Activated T-helper 17 cell treated with anti-CD3 and anti-CD28 coated beads, Interleukin-2, amount 50 U/mL, for 72 hours (primary cell): ENCODE results near the gene MAGEA2. TPM values are rescaled to one million over a fixed set of nuclear protein-coding genes. Genes with fewer than 3 reads are reported as not detected.
"Not testable (repeated sequence)": the region's sequence is repeated elsewhere in the genome, so short reads cannot be mapped to it uniquely, and the experiment has no call there.

ENCODE experiments used
- ATAC-seq: fragments of 150-1000 bp; cut with Tn5 transposase; replicated peaks from 2 replicates; pipeline ENCODE4 v1.10.0; 2021; ENCODE audit warnings: mild to moderate bottlenecking, moderate library complexity
- H3K27ac Mint-ChIP-seq: one replicate; pipeline ENCODE4 v1.8.0; 2022; ENCODE audit warnings: mixed read lengths
- H3K27me3 Mint-ChIP-seq: one replicate; pipeline ENCODE4 v1.8.0; 2022; ENCODE audit warnings: mixed read lengths
- H3K36me3 Mint-ChIP-seq: one replicate; pipeline ENCODE4 v1.8.0; 2022; ENCODE audit warnings: low read depth, mild to moderate bottlenecking, mixed read lengths
- H3K4me1 Mint-ChIP-seq: one replicate; pipeline ENCODE4 v1.8.0; 2022; ENCODE audit warnings: mixed read lengths
- H3K4me3 Mint-ChIP-seq: one replicate; pipeline ENCODE4 v1.8.0; 2022; ENCODE audit warnings: mild to moderate bottlenecking, mixed read lengths
- H3K9me3 Mint-ChIP-seq: one replicate; pipeline ENCODE4 v1.8.0; 2022; ENCODE audit warnings: mixed read lengths
- total RNA-seq, 2 donors: library from RNA; stranded (reverse); gene quantifications; one replicate each; pipeline ENCODE4 v1.2.3, GENCODE V29; 2022

The MAGEA2 gene
- total RNA-seq, 2 donors from 2014 or later: not detected

- H3K27me3 Mint-ChIP-seq, H3K9me3 Mint-ChIP-seq, ATAC-seq, H3K4me1 Mint-ChIP-seq, H3K4me3 Mint-ChIP-seq, H3K27ac Mint-ChIP-seq, H3K36me3 Mint-ChIP-seq: not testable (repeated sequence)
These were observed 19.3 kb downstream of the MAGEA2 start for GRCh38 chrX:152734143-152734858.

GRCh38 chrX:152733261-152733975 is 20.2 kb downstream of the MAGEA2 start, which contains the start of the genes CSAG1 and MAGEA12:
CSAG1 (minus strand) TSS chrX:152733721; CDS start chrX:152732460, 1,261 bp downstream.
MAGEA12 (plus strand) TSS chrX:152733757; CDS start chrX:152736162, 2,405 bp downstream.
- Mint-ChIP-seq H3K4me3 (no peak within 1 kb of the TSS), H3K9me3 (no peaks in the 10 kb centered on the region), H3K4me1 (no peaks in the 10 kb centered on the region), H3K36me3 (no peaks in the 10 kb centered on the region), H3K27me3 (peaks cover 6% of the 10 kb centered on the region), H3K27ac (no peak within 1 kb of the TSS)
- no peak for ATAC-seq

- Mint-ChIP-seq H3K4me3 (no peak overlapping the region), H3K27me3 (peaks cover 14% of the 10 kb centered on the region), H3K9me3 (no peaks in the 10 kb centered on the region), H3K27ac (no peak overlapping the region), H3K36me3 (no peaks in the 10 kb centered on the region), H3K4me1 (no peaks in the 10 kb centered on the region)
- ATAC-seq: no peak
These were observed 28.2 kb downstream of the MAGEA2 start for GRCh38 chrX:152725409-152725808.

- ATAC-seq, H3K9me3 Mint-ChIP-seq, H3K36me3 Mint-ChIP-seq, H3K27me3 Mint-ChIP-seq, H3K27ac Mint-ChIP-seq, H3K4me1 Mint-ChIP-seq, H3K4me3 Mint-ChIP-seq: not testable (repeated sequence)
These were observed 39.5 kb downstream of the MAGEA2 start, which contains the start of gene MAGEA2B for GRCh38 chrX:152713815-152714787. MAGEA2B (plus strand) TSS chrX:152714628; CDS start chrX:152717107, 2,479 bp downstream.

- ATAC-seq, H3K36me3 Mint-ChIP-seq, H3K4me1 Mint-ChIP-seq, H3K4me3 Mint-ChIP-seq, H3K27ac Mint-ChIP-seq, H3K27me3 Mint-ChIP-seq, H3K9me3 Mint-ChIP-seq: not testable (repeated sequence)
These were observed 40.4 kb downstream of the MAGEA2 start for GRCh38 chrX:152713195-152713594.

GRCh38 chrX:152709173-152709572 is 44.5 kb downstream of the MAGEA2 start, which contains the start of gene CSAG2:
CSAG2 (minus strand) TSS chrX:152709273; CDS start chrX:152709112, 161 bp downstream.
- not testable (repeated sequence) for H3K27me3 Mint-ChIP-seq, ATAC-seq, H3K9me3 Mint-ChIP-seq, H3K27ac Mint-ChIP-seq, H3K4me1 Mint-ChIP-seq, H3K36me3 Mint-ChIP-seq, H3K4me3 Mint-ChIP-seq

GRCh38 chrX:152706500-152706899 is 47.1 kb downstream of the MAGEA2 start:
- not testable (repeated sequence) for H3K27me3 Mint-ChIP-seq, H3K9me3 Mint-ChIP-seq, H3K4me3 Mint-ChIP-seq, H3K27ac Mint-ChIP-seq, H3K4me1 Mint-ChIP-seq, H3K36me3 Mint-ChIP-seq, ATAC-seq

GRCh38 chrX:152700390-152700789 is 53.3 kb downstream of the MAGEA2 start:
- H3K4me1 Mint-ChIP-seq, H3K27me3 Mint-ChIP-seq, H3K9me3 Mint-ChIP-seq, ATAC-seq, H3K4me3 Mint-ChIP-seq, H3K27ac Mint-ChIP-seq, H3K36me3 Mint-ChIP-seq: not testable (repeated sequence)

Other genes with a start within 250 kb of the MAGEA2 start
- under 1 TPM in 1 of 2 donors, not detected in 1; 0.05 TPM for gene GABRQ, start 115.9 kb downstream of the MAGEA2 start, total RNA-seq
- not detected for gene MAGEA3, start 55.0 kb downstream of the MAGEA2 start, total RNA-seq
- not detected for gene CSAG2, start 44.6 kb downstream of the MAGEA2 start, total RNA-seq
- gene MAGEA2B, start 39.2 kb downstream of the MAGEA2 start, total RNA-seq: not detected
- not detected for gene CSAG1, start 20.1 kb downstream of the MAGEA2 start, total RNA-seq
- not detected for gene MAGEA12, start 20.1 kb downstream of the MAGEA2 start, total RNA-seq
- gene CSAG3, start 5.4 kb upstream of the MAGEA2 start, total RNA-seq: under 1 TPM in 1 of 2 donors, not detected in 1; 0.32 TPM
- not detected for gene MAGEA6, start 15.8 kb upstream of the MAGEA2 start, total RNA-seq
- gene CETN2, start 76.9 kb upstream of the MAGEA2 start, total RNA-seq: 1 to 10 TPM; 5.2 to 7.0 TPM
- gene NSDHL, start 77.2 kb upstream of the MAGEA2 start, total RNA-seq: 10 to 100 TPM; 12.2 to 20.2 TPM
- 1 to 10 TPM; 2.3 TPM for gene ZNF185, start 144.2 kb upstream of the MAGEA2 start, total RNA-seq
- under 1 TPM; 0.13 to 0.17 TPM for gene PNMA5, start 240.3 kb upstream of the MAGEA2 start, total RNA-seq